GM10248 (cell line): Measurements from ENCODE around the gene PLA2G2C.

ENCODE experiments used
- CTCF ChIA-PET: fragments of 300-600 bp; sonication (Branson Sonifier 250); formaldehyde crosslinking; extraction: SDS; loops from one replicate; lab custom pipeline; 2021; ENCODE audit warnings: antibody characterized with exemption; lab: Yijun Ruan, JAX
- POLR2A ChIA-PET: fragments of 350-650 bp; sonication (Branson Sonifier 250); formaldehyde crosslinking; extraction: SDS; loops from one replicate; lab custom pipeline; 2020; ENCODE audit warnings: antibody characterized with exemption; lab: Yijun Ruan, JAX
- DNase-seq: peaks from one replicate; pipeline ENCODE4 v3.0.0; 2012; ENCODE audit errors: extremely low spot score
- TF ChIP-seq, protein P1 (sequence below): IDR thresholded peaks from 2 replicates; pipeline ENCODE4 v1.5.1; 2012; ENCODE audit warnings: mild to moderate bottlenecking, low read depth; ENCODE audit errors: extremely low read depth, missing control alignments, control extremely low read depth

Gene PLA2G2C

DNA sequence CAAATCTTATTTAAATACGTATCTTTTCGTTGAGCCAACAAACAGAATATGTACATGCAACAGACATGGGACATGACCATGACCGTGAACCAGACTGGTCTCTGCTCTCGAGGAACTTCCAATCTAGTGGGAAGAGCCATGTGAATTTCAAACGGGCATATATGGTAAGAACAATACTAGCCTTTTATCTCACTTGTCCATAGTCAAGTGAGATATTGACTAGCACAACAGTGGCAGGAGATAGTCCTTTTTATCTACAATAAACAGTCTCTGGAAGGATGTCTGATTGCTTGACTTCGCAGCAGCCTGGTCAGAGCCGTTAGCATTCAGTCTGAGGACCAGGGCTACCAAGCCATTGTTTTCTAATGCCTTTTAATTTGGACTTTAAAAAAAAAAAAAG lies 12.6 kb upstream of the PLA2G2C start:
- ChIA-PET POLR2A (no interaction called here), CTCF (no interaction called here)
- DNase-seq: no peak
- TF ChIP-seq, protein P1, sequence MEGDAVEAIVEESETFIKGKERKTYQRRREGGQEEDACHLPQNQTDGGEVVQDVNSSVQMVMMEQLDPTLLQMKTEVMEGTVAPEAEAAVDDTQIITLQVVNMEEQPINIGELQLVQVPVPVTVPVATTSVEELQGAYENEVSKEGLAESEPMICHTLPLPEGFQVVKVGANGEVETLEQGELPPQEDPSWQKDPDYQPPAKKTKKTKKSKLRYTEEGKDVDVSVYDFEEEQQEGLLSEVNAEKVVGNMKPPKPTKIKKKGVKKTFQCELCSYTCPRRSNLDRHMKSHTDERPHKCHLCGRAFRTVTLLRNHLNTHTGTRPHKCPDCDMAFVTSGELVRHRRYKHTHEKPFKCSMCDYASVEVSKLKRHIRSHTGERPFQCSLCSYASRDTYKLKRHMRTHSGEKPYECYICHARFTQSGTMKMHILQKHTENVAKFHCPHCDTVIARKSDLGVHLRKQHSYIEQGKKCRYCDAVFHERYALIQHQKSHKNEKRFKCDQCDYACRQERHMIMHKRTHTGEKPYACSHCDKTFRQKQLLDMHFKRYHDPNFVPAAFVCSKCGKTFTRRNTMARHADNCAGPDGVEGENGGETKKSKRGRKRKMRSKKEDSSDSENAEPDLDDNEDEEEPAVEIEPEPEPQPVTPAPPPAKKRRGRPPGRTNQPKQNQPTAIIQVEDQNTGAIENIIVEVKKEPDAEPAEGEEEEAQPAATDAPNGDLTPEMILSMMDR: no peak

DNA sequence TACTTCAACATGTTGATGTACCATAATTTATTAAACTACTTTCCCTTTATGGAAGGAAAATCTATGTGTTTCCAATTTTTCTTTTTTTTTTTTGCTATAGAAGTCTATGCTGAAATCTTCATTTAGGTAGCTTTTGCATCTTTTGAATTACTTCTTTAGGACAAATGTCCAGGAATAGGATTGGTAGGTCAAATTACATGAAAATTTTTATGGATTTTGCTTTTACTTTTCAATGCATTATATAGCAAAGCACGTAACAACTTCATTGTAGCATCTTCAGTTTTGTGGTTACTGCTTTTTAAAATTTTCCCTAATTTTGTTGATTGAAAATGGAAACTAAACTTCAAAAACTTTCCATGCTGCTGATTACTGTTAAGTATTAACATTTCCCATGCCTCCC lies 12.0 kb upstream of the PLA2G2C start:
- ChIA-PET POLR2A (no interaction called here), CTCF (no interaction called here)
- no peak for DNase-seq
- TF ChIP-seq, protein P1: no peak

DNA sequence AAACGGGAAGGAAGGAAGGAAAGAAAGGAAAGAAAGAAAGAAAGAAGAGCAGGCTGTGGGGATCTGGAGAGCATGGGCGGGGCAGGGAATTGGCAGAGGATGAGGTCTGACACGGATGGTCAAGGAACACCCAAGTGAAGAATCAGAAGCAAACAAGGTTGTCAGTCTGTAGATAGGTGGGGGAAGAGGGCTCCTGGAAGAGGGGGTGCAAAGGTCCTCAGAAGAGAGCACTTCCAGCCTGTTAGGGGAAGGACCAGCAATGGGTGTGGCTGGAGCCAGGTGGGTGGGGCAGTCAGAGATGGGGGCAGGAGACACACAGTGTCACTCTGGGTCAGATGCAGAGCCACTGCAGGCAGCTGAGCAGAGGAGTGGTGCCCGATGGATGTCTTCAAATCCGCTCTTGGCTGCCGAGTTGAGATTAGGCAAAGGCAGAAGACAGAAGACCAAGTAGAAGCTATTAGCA lies 11.0 kb upstream of the PLA2G2C start:
- TF ChIP-seq, protein P1: no peak
- CTCF ChIA-PET: interaction anchor here (5.5 kb wide), 1 partner anchor 18 kb away, joined by 49 read pairs; no protein-coding TSS in a partner anchor
- POLR2A ChIA-PET: no interaction called here
- DNase-seq: no peak

DNA sequence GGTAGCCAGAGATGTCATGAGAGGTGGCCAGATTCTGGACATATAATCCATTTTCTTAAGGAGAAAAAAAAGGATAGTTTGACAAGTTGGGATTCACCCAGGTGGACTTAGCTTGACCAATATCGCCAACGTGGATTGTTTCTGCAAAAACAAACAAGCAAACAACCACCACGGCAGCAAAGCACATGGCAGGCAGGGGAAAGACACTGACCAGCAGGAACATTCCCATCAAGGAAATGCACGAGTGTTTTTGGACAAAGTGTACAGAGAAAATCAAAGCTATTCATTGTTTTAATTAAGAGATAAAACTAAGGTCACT lies 9.1 kb upstream of the PLA2G2C start:
- TF ChIP-seq, protein P1: peak; percentile 27
- POLR2A ChIA-PET: no interaction called here

DNA sequence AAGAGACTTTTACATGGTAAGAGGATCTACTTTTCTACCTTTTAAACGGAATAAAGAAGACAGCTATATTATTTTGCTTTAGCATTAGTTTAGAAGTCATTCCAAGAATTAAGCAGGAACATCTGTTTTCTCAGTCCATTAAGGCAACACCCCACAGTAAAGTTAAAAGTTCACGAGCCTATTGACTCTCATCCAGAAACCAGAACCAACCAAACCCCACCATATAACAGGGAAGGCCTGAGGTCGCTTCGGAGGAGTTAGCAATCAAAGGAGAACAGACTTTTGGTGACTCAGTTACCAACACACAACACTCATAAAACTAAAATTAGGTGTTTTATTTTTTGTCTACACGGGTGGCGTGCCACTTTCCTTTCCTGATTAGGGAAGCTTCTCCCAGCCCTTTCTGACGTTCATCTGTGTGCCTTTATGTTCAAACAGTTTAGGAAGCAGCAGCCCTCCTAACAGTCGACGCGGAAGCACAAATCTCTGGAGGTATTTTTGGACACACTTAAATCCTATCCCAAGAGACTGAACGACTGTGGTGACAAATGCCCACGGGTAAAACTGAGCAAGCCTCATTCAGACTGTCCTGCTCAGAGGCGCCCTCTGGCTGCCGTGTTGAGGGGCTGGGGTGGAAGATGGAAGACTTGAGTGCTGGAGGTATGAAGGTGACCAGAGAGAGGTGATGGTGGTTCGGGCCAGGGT lies 8.6 kb upstream of the PLA2G2C start:
- DNase-seq: peak; percentile 76
- ChIA-PET POLR2A (no interaction called here), CTCF (interaction anchor here (0.7 to 5.5 kb wide), 29 partner anchors 8 to 313 kb away, joined by 3 to 72 read pairs (median 4); partner anchors contain the start of genes OTUD3, PLA2G2C and UBXN10)
- TF ChIP-seq, protein P1: peak; percentile 91

More for the DNA sequence above, 9.1 kb upstream of the PLA2G2C start:
- CTCF ChIA-PET: interaction anchor here (0.7 to 5.5 kb wide), 30 partner anchors 8 to 388 kb away, joined by 3 to 72 read pairs (median 6); partner anchors contain the start of genes OTUD3, PLA2G2C and UBXN10
- DNase-seq: no peak

DNA sequence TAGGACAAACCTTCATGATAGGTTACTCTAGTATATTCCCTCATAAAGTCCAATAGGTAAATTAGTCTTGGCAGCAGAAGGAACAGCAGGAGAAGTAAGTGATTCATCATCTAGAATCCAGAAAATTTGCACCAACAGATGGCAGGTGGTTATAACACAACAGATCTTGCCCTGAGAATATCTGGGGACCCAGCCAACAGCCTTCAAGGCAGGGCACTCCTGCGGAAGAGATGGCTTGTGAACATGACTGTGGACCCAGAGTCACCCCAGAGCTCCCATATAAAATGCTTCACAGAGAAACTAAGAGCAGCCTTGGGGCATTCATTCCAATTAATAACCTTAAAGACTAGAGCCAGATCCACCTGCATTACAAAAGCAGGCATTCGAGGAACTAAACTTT lies 7.9 kb upstream of the PLA2G2C start:
- POLR2A ChIA-PET: no interaction called here

More for the DNA sequence above, 7.9 kb upstream of the PLA2G2C start:
- DNase-seq: no peak
- TF ChIP-seq, protein P1: no peak
- CTCF ChIA-PET: interaction anchor here (1.0 to 5.5 kb wide), 16 partner anchors 9 to 275 kb away, joined by 3 to 72 read pairs (median 4); no protein-coding TSS in a partner anchor
